HK-2 (cell line): ENCODE data around the gene PLA2G2A.
"Not testable (repeated sequence)": the region's sequence is repeated elsewhere in the genome, so short reads cannot be mapped to it uniquely, and the experiment has no call there.

Source experiments
- DNase-seq: peaks from one replicate; pipeline ENCODE4 v3.0.0-alpha.2; 2018; ENCODE audit not compliant: unreplicated experiment

The PLA2G2A gene, protein sequence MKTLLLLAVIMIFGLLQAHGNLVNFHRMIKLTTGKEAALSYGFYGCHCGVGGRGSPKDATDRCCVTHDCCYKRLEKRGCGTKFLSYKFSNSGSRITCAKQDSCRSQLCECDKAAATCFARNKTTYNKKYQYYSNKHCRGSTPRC

GRCh38 chr1:19979494-19979977, at the start of gene PLA2G2A:
TSS of gene PLA2G2A (minus strand) at chr1:19979618. CDS start at chr1:19978773, 845 bp downstream.
- DNase-seq, result no peak

DNA sequence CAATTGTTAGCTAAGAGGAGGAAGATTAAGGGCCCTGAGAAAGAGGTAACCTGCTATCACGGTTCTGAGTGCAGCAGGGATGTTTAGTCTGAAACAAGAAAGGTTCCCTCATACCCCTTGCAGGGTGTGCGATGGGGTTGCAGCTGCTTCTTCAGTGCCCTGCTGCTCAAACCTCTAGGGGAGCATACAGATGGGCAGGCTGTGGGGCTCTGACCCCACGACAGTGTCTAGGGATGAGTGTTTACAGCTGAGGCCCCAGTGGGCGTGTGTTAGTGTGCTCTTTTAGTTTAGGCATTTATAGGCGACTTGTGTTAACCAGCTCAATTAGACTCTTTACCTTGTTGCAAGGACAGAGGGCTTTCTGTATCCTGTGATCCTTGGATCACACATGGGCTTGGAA, 49.3 kb upstream of the PLA2G2A start:
- DNase-seq, result no peak

- DNase-seq, result no peak
Observed at GRCh38 chr1:20028125-20028524, 48.7 kb upstream of the PLA2G2A start.

- no peak for DNase-seq
Observed at GRCh38 chr1:20017741-20018140, 38.3 kb upstream of the PLA2G2A start.

GRCh38 chr1:20014153-20014552, 34.7 kb upstream of the PLA2G2A start:
- DNase-seq, result no peak

DNA sequence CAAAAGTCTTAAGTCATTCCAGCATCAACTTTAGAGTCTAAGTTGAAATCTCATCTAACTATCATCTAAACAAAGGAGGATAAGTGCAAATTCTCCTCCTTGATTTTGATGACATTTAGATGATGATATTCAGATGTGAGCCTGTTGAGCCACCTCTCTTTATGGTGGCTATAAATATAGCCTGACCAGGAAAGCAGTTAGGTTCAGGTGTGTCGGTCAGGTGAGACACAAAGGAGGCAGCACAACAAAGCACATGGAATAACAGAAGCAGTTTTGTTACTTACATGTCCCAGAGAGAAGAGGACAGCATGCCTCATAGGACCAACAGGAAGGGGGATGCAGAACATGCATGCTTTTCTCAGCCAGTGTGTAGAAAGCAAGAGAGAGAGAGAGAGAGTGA, 30.6 kb upstream of the PLA2G2A start:
- no peak for DNase-seq

GRCh38 chr1:20009212-20009611, 29.8 kb upstream of the PLA2G2A start:
- no peak for DNase-seq

DNA sequence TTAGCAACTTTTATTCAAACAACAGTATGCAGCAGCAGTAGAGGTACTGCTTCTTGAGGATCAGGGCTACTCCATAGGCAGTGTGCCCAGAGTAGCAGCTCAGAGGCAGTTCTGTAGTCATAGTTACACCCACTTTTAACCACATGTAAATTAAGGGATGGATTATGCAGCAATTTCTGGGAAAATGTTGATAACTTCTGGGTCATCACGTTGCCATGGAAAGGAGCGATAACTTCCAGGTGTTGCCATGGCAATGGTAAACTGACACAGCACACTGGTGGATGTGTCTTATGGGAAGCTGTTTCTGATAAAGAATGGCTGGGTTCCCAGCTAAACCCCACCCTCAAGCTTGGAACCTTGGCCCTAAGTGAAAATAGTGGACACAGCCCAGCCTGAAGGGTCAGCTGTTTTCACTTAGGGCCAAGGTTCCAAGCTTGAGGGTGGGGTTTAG, 29.0 kb upstream of the PLA2G2A start:
- DNase-seq, result no peak

DNA sequence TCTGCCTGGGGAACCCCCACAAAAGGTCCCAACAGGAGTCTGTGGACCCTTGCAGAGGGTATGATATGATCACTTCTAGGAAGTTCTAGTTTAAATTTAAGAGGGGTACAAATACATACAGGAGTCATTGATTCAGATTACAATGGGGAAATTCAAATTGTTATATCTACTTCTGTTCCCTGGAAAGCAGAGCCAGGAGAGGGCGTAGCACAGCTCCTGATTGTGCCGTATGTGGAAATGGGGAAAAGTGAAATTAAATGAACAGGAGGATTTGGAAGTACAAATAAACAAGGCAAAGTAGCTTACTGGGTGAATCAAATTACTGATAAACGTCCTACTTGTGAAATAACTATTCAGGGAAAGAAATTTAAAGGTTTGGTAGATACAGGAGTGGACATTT, 19.4 kb upstream of the PLA2G2A start:
- DNase-seq, result not testable (repeated sequence)

- DNase-seq, result no peak
Observed at GRCh38 chr1:19990689-19991088, 11.3 kb upstream of the PLA2G2A start.

- DNase-seq, result not testable (repeated sequence)
Observed at GRCh38 chr1:19990182-19990582, 10.8 kb upstream of the PLA2G2A start.

- no peak for DNase-seq
Observed at GRCh38 chr1:19988267-19989006, 9.0 kb upstream of the PLA2G2A start.

DNA sequence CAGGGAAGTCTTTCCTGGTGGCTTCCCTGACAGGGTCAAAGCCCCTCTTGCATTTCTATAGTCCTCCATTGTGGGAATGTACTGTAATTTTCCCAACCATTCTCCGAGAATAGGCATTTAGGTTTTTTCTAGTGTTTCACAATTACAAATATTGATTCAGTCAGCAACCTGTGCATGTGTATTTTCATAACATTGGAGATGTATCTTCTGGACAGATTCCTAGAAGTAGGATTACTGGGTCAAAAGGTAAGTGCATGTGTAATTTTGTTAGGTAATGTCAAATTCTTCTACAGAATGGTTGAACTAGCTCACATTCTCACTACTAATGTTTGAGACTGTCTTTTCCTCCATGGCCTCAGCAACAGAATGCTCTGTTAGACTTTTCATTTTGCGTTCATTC, 8.3 kb upstream of the PLA2G2A start:
- DNase-seq, result no peak

DNA sequence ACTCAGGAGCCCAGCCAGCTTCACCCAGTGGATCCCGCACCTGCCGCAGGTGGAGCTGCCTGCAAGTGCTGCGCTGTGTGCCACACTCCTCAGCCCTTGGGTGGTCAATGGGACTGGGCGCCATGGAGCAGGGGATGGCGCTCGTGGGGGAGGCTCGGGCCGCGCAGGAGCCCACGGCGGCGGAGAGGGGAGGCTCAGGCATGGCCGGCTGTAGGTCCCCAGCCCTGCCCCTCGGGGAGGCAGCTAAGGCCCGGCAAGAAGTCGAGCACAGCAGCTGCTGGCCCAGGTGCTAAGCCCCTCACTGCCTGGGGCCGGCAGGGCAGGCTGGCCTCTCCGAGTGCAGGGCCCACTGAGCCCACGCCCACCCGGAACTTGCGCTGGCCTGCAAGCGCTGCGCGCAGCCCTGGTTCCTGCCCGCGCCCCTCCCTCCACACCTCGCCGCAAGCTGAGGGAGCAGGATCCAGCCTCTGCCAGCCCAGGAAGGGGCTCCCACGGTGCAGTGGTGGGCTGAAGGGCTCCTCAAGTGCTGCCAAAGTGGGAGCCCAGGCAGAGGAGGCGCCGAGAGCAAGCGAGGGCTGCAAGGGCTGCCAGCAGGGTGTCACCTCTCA, 5.1 kb upstream of the PLA2G2A start:
- DNase-seq, result not testable (repeated sequence)

DNA sequence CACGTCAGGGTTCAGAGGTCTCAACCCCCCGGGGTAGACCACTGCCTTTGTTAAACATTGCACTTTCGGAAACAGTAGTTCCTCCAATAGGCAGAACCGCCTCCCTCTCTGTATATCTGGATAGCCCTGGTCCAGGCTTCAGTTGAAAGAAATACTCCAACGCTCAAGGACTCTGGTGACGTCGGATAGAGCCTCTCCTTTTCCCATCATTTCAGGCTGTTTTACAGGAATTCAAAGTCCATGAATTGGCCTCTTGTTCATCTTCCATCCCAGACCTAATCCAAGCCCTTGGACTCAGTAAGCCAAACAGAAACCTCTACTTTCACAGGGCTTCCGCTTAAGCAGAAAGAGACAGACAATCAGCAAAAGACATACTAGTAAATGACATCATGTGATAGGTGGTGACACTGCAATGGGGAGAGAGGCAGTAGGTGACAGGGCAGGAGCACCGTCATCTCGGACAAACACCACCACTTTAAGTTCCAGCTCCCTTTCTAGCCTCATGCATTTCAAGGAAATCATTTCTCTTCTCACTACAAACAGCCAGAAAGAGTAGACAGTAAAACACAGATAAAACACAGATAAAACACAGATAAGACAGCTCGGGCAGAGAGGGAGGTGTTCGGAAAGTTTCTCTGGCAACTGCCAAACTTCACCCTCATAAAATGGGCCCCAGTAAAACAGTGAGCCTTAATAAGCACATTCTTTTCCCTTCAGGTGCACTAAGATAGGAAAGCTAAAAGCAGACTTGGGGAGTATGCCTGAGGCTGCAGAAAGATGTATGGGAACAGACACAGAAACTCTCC, 2.3 kb upstream of the PLA2G2A start:
- DNase-seq, result no peak

DNA sequence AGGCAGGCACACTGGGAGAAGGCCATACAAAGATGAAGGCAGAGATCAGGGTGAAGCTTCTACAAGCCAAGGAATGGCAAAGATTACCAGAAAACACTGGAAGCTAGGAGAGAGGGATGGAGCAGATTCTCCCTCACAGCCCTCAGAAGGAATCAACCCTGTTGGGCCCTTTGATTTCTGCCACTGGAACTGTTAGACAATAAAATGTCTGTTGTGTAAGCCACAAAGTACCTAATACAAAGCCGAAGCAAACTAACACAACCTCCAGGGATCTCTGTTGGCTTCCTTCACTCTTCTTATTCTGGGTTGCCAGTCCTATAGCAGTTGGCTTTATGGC, 1.7 kb upstream of the PLA2G2A start:
- no peak for DNase-seq

DNA sequence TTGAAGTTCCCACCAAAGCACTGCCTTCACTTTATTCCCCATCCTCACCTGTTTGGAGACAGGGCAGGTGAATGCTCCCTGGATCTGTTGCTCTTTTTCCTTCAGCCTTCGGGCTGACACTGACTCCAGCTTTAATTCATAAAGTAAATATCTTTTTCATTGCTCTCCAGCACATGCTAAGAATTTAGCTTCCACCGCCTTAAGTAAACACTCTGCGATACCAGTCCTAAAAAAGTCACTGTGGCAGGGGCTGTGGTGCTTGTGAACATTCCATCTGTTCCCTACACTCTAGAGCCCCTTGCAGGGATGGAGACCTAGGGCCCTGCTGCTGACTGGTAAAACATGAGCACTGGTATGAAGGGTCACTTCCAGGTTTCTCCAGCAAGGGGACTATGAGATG, 896 bp upstream of the PLA2G2A start:
- no peak for DNase-seq

DNA sequence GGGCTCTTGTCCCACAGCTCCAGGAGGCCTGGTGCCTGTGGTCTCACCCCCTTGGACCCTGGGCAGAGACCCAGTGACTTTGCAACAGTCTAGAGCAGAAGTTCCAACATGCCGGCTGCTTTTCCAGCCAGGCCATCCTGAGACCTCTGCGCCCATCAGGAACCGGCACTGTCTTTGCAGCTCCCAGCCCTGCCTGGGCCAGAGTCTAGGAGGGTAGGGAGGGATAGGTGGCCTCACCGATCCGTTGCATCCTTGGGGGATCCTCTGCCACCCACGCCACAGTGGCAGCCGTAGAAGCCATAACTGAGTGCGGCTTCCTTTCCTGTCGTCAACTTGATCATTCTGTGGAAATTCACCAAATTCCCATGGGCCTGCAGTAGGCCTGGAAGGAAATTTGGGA, 1.3 kb downstream of the PLA2G2A start:
- no peak for DNase-seq

- DNase-seq, result no peak
Observed at GRCh38 chr1:19976317-19977003, 3.0 kb downstream of the PLA2G2A start.

DNA sequence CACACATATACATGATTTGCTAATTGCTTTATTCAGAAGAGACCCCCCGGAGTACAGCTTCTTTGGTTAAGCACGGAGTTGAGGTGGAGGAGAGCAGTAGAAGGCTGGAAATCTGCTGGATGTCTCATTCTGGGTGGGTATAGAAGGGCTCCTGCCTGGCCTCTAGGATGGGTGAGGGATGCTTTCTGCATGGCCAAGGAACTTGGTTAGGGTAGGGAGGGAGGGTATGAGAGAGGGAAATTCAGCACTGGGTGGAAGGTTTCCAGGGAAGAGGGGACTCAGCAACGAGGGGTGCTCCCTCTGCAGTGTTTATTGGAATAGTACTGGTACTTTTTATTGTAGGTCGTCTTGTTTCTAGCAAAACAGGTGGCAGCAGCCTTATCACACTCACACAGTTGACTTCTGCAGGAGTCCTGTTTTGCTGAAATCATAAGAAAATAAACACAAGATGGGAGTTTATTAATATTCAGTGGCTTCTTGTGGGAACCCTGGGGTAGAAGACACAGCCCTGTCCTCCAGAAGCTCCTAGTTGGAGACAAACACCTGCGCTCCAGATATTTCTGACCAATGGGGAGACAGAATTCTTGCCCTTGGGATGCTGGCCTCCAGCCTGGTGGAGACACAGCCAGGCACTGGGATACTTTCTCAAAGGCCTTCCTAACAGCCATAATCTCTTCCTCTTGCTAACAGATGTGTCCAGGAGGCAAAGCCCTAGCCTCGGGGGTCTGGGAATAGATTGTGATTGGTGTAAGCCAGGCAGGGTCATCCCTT, 3.8 kb downstream of the PLA2G2A start:
- no peak for DNase-seq

GRCh38 chr1:19974822-19975416, 4.5 kb downstream of the PLA2G2A start:
- DNase-seq, result peak; percentile 17
